OCI-LY1 (cell line): ENCODE data around the gene ARPP19.

Experiments used
- EZH2 ChIP-seq: fragments of 200-600 bp; sonication (generic), shearing (Covaris generic); IDR thresholded peaks from 2 replicates; pipeline ENCODE4 v1.8.0; 2017; ENCODE audit warnings: borderline replicate concordance, mixed run types, mild to moderate bottlenecking, antibody characterized with exemption, low read length, moderate library complexity, mixed read lengths
- TF ChIP-seq, protein P1 (sequence below): fragments of 200-600 bp; sonication (generic), shearing (Covaris generic); IDR thresholded peaks from 2 replicates; pipeline ENCODE4 v1.5.1; 2017; ENCODE audit warnings: mild to moderate bottlenecking, antibody characterized with exemption, low read length, moderate library complexity, mixed read lengths

DNA sequence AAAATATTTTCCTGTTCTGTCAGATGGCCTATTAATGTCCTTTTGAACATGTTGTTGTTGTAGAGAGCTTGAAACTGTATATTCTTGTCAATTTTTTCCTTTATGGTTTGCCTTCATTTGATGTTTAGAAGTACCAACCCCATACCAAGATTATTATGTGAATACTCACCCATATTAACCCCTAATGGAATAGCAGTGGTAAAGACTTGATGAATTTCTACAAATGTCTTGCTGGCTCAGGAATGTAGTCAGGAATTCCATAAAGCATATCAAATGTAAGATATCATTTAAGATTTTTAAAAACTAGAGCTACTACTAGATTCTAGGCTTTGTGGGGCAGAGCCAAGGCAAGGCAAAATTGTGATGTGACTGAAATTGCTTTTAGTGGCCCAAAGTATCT is 70.1 kb downstream of the ARPP19 start:
- no peak for TF ChIP-seq EZH2
- TF ChIP-seq, protein P1, sequence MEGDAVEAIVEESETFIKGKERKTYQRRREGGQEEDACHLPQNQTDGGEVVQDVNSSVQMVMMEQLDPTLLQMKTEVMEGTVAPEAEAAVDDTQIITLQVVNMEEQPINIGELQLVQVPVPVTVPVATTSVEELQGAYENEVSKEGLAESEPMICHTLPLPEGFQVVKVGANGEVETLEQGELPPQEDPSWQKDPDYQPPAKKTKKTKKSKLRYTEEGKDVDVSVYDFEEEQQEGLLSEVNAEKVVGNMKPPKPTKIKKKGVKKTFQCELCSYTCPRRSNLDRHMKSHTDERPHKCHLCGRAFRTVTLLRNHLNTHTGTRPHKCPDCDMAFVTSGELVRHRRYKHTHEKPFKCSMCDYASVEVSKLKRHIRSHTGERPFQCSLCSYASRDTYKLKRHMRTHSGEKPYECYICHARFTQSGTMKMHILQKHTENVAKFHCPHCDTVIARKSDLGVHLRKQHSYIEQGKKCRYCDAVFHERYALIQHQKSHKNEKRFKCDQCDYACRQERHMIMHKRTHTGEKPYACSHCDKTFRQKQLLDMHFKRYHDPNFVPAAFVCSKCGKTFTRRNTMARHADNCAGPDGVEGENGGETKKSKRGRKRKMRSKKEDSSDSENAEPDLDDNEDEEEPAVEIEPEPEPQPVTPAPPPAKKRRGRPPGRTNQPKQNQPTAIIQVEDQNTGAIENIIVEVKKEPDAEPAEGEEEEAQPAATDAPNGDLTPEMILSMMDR, result no peak
